A673 (cell line): ENCODE results near the gene FGF1. TPM values are rescaled to one million over a fixed set of nuclear protein-coding genes. Genes with fewer than 3 reads are reported as not detected.

Source experiments
- BruUV-seq: library from RNA; stranded (reverse); fragments of 400-500 nt; replicated peaks from 2 replicates; lab custom pipeline; 2021; lab: Mats Ljungman, UMichigan
- CTCF ChIA-PET: fragments of 300-600 bp; sonication (Branson Sonifier 250); formaldehyde crosslinking; loops from one replicate; lab custom pipeline; 2022; ENCODE audit warnings: antibody characterized with exemption; lab: Charles Lee
- POLR2A ChIA-PET: fragments of 300-600 bp; sonication (Branson Sonifier 250); formaldehyde crosslinking; loops from one replicate; lab custom pipeline; 2022; ENCODE audit warnings: antibody characterized with exemption; ENCODE audit not compliant: low non-redundant PET; lab: Charles Lee
- DNase-seq: peaks from one replicate; pipeline ENCODE4 v3.0.0-alpha.2; 2015; ENCODE audit warnings: low spot score
- H3K27ac ChIP-seq: fragments of 200-600 bp; sonication (generic); 2 replicates; pipeline ENCODE4 v1.5.1; 2016; ENCODE audit warnings: mixed run types, low read depth, mild to moderate bottlenecking, mixed read lengths, antibody characterized with exemption, low read length; ENCODE audit not compliant: poor library complexity, severe bottlenecking
- H3K27me3 ChIP-seq: fragments of 200-600 bp; sonication (generic); replicated peaks from 2 replicates; pipeline ENCODE4 v1.6.1; 2017; ENCODE audit warnings: mixed run types, low read depth, mild to moderate bottlenecking, mixed read lengths, antibody characterized with exemption, low read length; ENCODE audit not compliant: insufficient read depth, poor library complexity
- H3K36me3 ChIP-seq: fragments of 200-600 bp; sonication (generic); 2 replicates; pipeline ENCODE4 v1.6.1; 2016; ENCODE audit warnings: mixed run types, mild to moderate bottlenecking, mixed read lengths, antibody characterized with exemption, low read length; ENCODE audit not compliant: insufficient read depth, poor library complexity, severe bottlenecking
- H3K4me1 ChIP-seq: fragments of 200-600 bp; sonication (generic); 2 replicates; pipeline ENCODE4 v1.6.1; 2017; ENCODE audit warnings: mixed run types, mild to moderate bottlenecking, mixed read lengths, antibody characterized with exemption, low read length; ENCODE audit not compliant: insufficient read depth, poor library complexity, severe bottlenecking
- H3K4me3 ChIP-seq: fragments of 200-600 bp; sonication (generic); 2 replicates; pipeline ENCODE4 v1.5.1; 2016; ENCODE audit warnings: low read depth, mixed run types, mild to moderate bottlenecking, mixed read lengths, low read length; ENCODE audit not compliant: poor library complexity, severe bottlenecking
- H3K9me3 ChIP-seq: fragments of 200-600 bp; sonication (generic); 2 replicates; pipeline ENCODE4 v1.6.1; 2016; ENCODE audit warnings: mixed run types, low read depth, mild to moderate bottlenecking, mixed read lengths, antibody characterized with exemption, low read length; ENCODE audit not compliant: poor library complexity, severe bottlenecking
- EZH2 ChIP-seq: fragments of 200-600 bp; sonication (generic); IDR thresholded peaks from 2 replicates; pipeline ENCODE4 v1.6.1; 2017; ENCODE audit warnings: borderline replicate concordance, low read depth, mild to moderate bottlenecking, mixed read lengths, antibody characterized with exemption, low read length; ENCODE audit not compliant: poor library complexity, severe bottlenecking
- intact Hi-C: fragments of 100-400 bp; cut with micrococcal nuclease; formaldehyde crosslinking; loops from one replicate; pipeline ENCODE4 v1.10.0; 2022; ENCODE audit not compliant: unreplicated experiment
- total RNA-seq: library from RNA; stranded (reverse); gene quantifications from 2 replicates; pipeline ENCODE4 v1.2.3, GENCODE V29; 2021
- TF ChIP-seq, protein P1 (sequence below): fragments of 300-800, 200-600 bp; sonication (generic); conservative IDR thresholded peaks from 2 replicates; pipeline ENCODE4 v1.5.1; 2017; ENCODE audit warnings: low read depth, mild to moderate bottlenecking, antibody characterized with exemption, low read length, moderate library complexity, mixed read lengths

Gene FGF1
- total RNA-seq, 1 experiment from 2014 or later = 0.71 TPM

- no peak for DNase-seq
- POLR2A ChIA-PET = no interaction called here
- Histone ChIP-seq H3K27me3 (no peaks in the 10 kb centered on the region), H3K4me3 (no peak overlapping the region), H3K27ac (no peak overlapping the region), H3K36me3 (no peaks in the 10 kb centered on the region), H3K4me1 (peaks cover 15% of the 10 kb centered on the region), H3K9me3 (peaks cover 7% of the 10 kb centered on the region)
- no TSS peak for BruUV-seq
- TF ChIP-seq, protein P1, sequence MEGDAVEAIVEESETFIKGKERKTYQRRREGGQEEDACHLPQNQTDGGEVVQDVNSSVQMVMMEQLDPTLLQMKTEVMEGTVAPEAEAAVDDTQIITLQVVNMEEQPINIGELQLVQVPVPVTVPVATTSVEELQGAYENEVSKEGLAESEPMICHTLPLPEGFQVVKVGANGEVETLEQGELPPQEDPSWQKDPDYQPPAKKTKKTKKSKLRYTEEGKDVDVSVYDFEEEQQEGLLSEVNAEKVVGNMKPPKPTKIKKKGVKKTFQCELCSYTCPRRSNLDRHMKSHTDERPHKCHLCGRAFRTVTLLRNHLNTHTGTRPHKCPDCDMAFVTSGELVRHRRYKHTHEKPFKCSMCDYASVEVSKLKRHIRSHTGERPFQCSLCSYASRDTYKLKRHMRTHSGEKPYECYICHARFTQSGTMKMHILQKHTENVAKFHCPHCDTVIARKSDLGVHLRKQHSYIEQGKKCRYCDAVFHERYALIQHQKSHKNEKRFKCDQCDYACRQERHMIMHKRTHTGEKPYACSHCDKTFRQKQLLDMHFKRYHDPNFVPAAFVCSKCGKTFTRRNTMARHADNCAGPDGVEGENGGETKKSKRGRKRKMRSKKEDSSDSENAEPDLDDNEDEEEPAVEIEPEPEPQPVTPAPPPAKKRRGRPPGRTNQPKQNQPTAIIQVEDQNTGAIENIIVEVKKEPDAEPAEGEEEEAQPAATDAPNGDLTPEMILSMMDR = no peak
- TF ChIP-seq EZH2 = no peak
- intact Hi-C loops = no loop called here
- CTCF ChIA-PET = no interaction called here
Observed at GRCh38 chr5:142619815-142620214, 66.1 kb downstream of the FGF1 start.

DNA sequence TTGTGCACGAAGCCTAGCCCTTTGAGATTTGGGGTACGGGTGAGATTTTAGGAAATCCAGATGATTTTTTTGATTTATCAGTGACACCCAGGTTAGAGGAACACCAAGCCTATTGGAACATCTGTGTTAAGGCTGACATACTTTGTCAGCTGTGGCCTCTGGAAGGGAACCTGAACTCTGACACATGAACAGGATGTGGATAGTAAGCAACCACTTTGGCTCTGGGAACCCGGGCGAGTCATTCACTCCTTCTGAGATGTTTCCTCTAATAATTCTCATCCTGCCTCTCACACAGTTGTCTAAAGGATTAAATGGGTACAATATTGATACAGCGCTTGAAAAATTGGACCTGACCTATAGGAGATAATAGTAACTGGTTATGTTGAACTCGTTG is 67.8 kb downstream of the FGF1 start:
- DNase-seq = peak; percentile 35
- ChIA-PET POLR2A (no interaction called here), CTCF (no interaction called here)
- Histone ChIP-seq H3K27me3 (no peaks in the 10 kb centered on the region), H3K27ac (peak overlapping the region; percentile 18), H3K4me3 (no peak overlapping the region), H3K4me1 (peaks cover 24% of the 10 kb centered on the region), H3K9me3 (peaks cover 7% of the 10 kb centered on the region), H3K36me3 (no peaks in the 10 kb centered on the region)
- TF ChIP-seq, protein P1 = no peak
- TF ChIP-seq EZH2 = no peak
- no TSS peak for BruUV-seq
- intact Hi-C loops = no loop called here

DNA sequence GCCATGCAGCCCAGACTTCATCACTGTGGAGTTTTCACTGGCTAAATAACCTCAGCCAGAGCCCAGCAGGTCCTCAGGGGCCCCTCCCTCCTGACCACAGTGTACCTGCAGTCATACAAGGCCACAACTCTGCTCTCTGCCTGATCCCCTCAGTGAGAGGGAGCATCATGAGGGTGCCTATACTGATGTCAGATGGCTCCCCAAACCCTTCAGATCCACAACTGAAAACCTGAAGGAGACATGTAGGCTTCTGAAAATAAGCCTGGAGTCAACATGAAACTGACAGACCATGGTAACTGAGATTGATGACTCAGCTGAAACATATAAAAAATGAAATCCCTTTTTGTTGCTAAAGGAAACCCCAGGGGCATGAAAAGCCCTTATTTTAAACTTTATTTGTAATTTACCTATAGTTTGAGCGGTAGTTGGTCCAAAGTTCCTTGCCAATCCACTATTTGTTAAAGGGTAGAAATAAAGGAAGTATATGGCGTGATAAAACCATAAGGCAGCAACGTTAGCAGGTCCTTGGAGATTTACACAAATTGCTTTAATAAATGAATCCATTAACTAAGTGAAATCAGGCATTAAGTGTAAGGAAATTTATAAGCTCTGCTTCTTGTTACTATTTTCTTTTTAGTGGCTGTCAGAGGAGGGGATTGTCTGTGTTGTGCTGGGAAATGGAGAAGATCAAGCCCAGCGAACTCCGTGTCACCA is 68.3 kb downstream of the FGF1 start:
- H3K27ac ChIP-seq = peak overlapping the region; percentile 18
- peak; percentile 42 for DNase-seq
- H3K36me3 ChIP-seq = no peaks in the 10 kb centered on the region
- H3K27me3 ChIP-seq = no peaks in the 10 kb centered on the region
- peaks cover 7% of the 10 kb centered on the region for H3K9me3 ChIP-seq
- ChIA-PET POLR2A (no interaction called here), CTCF (interaction anchor here (0.6 kb wide), 1 partner anchor 68 kb away, joined by 3 read pairs; no protein-coding TSS in a partner anchor)
- no peak for TF ChIP-seq EZH2
- TF ChIP-seq, protein P1 = no peak
- H3K4me1 ChIP-seq = peaks cover 24% of the 10 kb centered on the region
- no peak overlapping the region for H3K4me3 ChIP-seq
- no TSS peak for BruUV-seq
- intact Hi-C loops = no loop called here
